ENCODE results near the gene CREG2.

CREG2 gene

GRCh38 chr2:101428422-101429176 is 41.3 kb upstream of the CREG2 start:
- TF ChIP-seq SNAI2 (CRISPR knock-in tag; IDR thresholded peaks at IDR 0.05) (no peak), TCF4 (CRISPR knock-in tag; IDR thresholded peaks at IDR 0.05; ENCODE audit: borderline replicate concordance) (no peak), ESRRG (CRISPR knock-in tag; IDR thresholded peaks at IDR 0.05) (no peak), ZNF70 (CRISPR knock-in tag; IDR thresholded peaks at IDR 0.05) (no peak), PPARA (CRISPR knock-in tag; IDR thresholded peaks at IDR 0.05; ENCODE audit: borderline replicate concordance) (no peak), OSR1 (CRISPR knock-in tag; IDR thresholded peaks at IDR 0.05) (no peak), ARNTL (CRISPR knock-in tag; IDR thresholded peaks at IDR 0.05; ENCODE audit: borderline replicate concordance, low read depth) (no peak)
- TF ChIP-seq, protein P1, sequence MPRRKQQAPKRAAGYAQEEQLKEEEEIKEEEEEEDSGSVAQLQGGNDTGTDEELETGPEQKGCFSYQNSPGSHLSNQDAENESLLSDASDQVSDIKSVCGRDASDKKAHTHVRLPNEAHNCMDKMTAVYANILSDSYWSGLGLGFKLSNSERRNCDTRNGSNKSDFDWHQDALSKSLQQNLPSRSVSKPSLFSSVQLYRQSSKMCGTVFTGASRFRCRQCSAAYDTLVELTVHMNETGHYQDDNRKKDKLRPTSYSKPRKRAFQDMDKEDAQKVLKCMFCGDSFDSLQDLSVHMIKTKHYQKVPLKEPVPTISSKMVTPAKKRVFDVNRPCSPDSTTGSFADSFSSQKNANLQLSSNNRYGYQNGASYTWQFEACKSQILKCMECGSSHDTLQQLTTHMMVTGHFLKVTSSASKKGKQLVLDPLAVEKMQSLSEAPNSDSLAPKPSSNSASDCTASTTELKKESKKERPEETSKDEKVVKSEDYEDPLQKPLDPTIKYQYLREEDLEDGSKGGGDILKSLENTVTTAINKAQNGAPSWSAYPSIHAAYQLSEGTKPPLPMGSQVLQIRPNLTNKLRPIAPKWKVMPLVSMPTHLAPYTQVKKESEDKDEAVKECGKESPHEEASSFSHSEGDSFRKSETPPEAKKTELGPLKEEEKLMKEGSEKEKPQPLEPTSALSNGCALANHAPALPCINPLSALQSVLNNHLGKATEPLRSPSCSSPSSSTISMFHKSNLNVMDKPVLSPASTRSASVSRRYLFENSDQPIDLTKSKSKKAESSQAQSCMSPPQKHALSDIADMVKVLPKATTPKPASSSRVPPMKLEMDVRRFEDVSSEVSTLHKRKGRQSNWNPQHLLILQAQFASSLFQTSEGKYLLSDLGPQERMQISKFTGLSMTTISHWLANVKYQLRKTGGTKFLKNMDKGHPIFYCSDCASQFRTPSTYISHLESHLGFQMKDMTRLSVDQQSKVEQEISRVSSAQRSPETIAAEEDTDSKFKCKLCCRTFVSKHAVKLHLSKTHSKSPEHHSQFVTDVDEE (CRISPR knock-in tag; IDR thresholded peaks at IDR 0.05) = no peak
- TF ChIP-seq, protein P2, sequence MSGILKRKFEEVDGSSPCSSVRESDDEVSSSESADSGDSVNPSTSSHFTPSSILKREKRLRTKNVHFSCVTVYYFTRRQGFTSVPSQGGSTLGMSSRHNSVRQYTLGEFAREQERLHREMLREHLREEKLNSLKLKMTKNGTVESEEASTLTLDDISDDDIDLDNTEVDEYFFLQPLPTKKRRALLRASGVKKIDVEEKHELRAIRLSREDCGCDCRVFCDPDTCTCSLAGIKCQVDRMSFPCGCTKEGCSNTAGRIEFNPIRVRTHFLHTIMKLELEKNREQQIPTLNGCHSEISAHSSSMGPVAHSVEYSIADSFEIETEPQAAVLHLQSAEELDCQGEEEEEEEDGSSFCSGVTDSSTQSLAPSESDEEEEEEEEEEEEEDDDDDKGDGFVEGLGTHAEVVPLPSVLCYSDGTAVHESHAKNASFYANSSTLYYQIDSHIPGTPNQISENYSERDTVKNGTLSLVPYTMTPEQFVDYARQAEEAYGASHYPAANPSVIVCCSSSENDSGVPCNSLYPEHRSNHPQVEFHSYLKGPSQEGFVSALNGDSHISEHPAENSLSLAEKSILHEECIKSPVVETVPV (CRISPR knock-in tag; IDR thresholded peaks at IDR 0.05) = no peak
- peak; percentile 80 for ATAC-seq

GRCh38 chr2:101427743-101428142 is 40.4 kb upstream of the CREG2 start:
- ATAC-seq = no peak

GRCh38 chr2:101427240-101427639 is 39.9 kb upstream of the CREG2 start:
- TF ChIP-seq ZNF70 (CRISPR knock-in tag; IDR thresholded peaks at IDR 0.05) = no peak
- no peak for TF ChIP-seq ZFP3 (CRISPR knock-in tag; IDR thresholded peaks at IDR 0.05)
- TF ChIP-seq ESRRG (CRISPR knock-in tag; IDR thresholded peaks at IDR 0.05) = no peak
- no peak for TF ChIP-seq OSR1 (CRISPR knock-in tag; IDR thresholded peaks at IDR 0.05)
- TF ChIP-seq ARNTL (CRISPR knock-in tag; IDR thresholded peaks at IDR 0.05; ENCODE audit: borderline replicate concordance, low read depth) = no peak
- ATAC-seq = no peak

More at GRCh38 chr2:101427743-101428142, 40.4 kb upstream of the CREG2 start:
- TF ChIP-seq OSR1 (CRISPR knock-in tag; IDR thresholded peaks at IDR 0.05) = no peak
- no peak for TF ChIP-seq TCF4 (CRISPR knock-in tag; IDR thresholded peaks at IDR 0.05; ENCODE audit: borderline replicate concordance)
- no peak for TF ChIP-seq TOX (CRISPR knock-in tag; IDR thresholded peaks at IDR 0.05; ENCODE audit: borderline replicate concordance)
- TF ChIP-seq, protein P3, sequence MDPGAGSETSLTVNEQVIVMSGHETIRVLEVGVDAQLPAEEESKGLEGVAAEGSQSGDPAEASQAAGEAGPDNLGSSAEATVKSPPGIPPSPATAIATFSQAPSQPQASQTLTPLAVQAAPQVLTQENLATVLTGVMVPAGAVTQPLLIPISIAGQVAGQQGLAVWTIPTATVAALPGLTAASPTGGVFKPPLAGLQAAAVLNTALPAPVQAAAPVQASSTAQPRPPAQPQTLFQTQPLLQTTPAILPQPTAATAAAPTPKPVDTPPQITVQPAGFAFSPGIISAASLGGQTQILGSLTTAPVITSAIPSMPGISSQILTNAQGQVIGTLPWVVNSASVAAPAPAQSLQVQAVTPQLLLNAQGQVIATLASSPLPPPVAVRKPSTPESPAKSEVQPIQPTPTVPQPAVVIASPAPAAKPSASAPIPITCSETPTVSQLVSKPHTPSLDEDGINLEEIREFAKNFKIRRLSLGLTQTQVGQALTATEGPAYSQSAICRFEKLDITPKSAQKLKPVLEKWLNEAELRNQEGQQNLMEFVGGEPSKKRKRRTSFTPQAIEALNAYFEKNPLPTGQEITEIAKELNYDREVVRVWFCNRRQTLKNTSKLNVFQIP (CRISPR knock-in tag; IDR thresholded peaks at IDR 0.05; ENCODE audit: borderline replicate concordance, low read depth) = no peak

DNA sequence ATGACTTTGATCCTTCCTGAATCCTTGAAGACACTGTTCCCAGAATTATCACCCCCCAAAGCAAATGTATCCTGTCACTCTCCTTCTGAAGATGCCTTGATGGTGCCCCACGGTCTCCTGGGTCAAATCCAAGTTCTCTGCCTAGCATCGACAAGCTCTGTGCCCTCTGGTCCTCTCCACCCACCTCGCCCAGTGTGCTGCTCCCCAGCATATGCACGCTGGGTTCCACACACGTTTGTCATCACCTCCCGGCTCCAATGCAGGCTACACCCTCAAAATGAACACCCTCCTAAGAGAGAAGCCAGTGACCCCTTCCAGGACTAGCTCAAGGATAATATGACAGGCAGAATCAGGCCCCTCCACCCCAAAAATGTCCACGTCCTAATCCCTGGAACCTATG is 39.5 kb upstream of the CREG2 start:
- no peak for ATAC-seq
- TF ChIP-seq, protein P2 (CRISPR knock-in tag; IDR thresholded peaks at IDR 0.05) = no peak
- TF ChIP-seq TCF4 (CRISPR knock-in tag; IDR thresholded peaks at IDR 0.05; ENCODE audit: borderline replicate concordance) (no peak), GLIS3 (CRISPR knock-in tag; IDR thresholded peaks at IDR 0.05) (no peak), ZNF8 (CRISPR knock-in tag; IDR thresholded peaks at IDR 0.05) (no peak), BACH2 (CRISPR knock-in tag; IDR thresholded peaks at IDR 0.05; ENCODE audit: borderline replicate concordance) (no peak), TOX (CRISPR knock-in tag; IDR thresholded peaks at IDR 0.05; ENCODE audit: borderline replicate concordance) (no peak), CSDC2 (CRISPR knock-in tag; IDR thresholded peaks at IDR 0.05) (no peak), SNAI2 (CRISPR knock-in tag; IDR thresholded peaks at IDR 0.05) (no peak), ARNTL (CRISPR knock-in tag; IDR thresholded peaks at IDR 0.05; ENCODE audit: borderline replicate concordance, low read depth) (no peak), ZC3H10 (CRISPR knock-in tag; IDR thresholded peaks at IDR 0.05) (no peak), ZFP30 (CRISPR knock-in tag; IDR thresholded peaks at IDR 0.05) (no peak), ZNF70 (CRISPR knock-in tag; IDR thresholded peaks at IDR 0.05) (no peak), ISL1 (CRISPR knock-in tag; IDR thresholded peaks at IDR 0.05) (no peak), OSR1 (CRISPR knock-in tag; IDR thresholded peaks at IDR 0.05) (no peak), CREB5 (CRISPR knock-in tag; IDR thresholded peaks at IDR 0.05; ENCODE audit: low read depth) (no peak), PATZ1 (CRISPR knock-in tag; IDR thresholded peaks at IDR 0.05; ENCODE audit: borderline replicate concordance) (no peak), PPARA (CRISPR knock-in tag; IDR thresholded peaks at IDR 0.05; ENCODE audit: borderline replicate concordance) (no peak)

All from SK-N-SH treated with all-trans-retinoic acid at 6 μM for 48 hours (cell line).